ENCODE data around the gene ILDR1. TPM values are rescaled to one million over a fixed set of nuclear protein-coding genes. Genes with fewer than 3 reads are reported as not detected.

ILDR1 gene
- total RNA-seq, 4 donors from 2014 or later, result 1.9 to 3.7 (median 2.3) TPM

DNA sequence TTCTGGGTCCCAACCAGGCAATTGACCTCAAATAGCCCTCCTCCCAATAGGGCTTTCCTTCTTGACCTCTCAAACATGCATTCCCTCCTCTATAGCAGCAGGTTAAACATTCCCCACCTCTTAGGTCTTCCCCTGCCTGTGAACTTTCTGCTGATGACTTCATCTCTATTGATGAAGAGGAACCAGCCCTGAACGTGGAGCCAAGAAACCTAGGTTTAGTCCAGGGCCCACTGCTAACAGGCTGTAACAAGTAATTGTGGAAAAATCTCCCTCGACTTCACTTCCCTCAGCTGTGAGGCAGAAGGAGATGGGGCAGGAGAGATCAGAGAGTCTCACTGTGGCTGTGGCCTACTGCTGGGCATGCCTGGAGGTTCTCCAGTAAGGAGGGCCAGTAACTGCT, 24.7 kb downstream of the ILDR1 start:
- no peak overlapping the region for H3K27ac ChIP-seq

DNA sequence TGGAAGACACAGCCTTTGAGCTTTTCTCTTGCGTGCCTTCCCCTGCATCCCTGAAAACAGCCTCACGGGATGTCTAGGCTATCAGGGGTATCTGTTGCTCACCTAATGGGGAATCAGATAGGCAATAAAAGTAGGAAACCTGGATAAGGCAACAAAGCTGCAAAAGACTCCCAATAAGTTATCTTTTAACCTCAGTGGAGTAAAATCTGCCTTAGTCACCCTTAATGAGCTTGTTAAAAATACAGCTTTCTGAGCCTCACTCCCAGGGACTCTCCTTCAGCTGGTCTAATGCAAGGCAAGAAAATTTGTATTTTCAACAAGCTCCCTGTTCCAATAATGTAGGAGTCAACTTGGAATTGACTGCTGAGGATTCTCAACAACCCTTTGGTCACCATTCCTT, 25.6 kb downstream of the ILDR1 start:
- Histone ChIP-seq H3K36me3 (no peaks in the 10 kb centered on the region), H3K9me3 (no peaks in the 10 kb centered on the region), H3K4me3 (no peak overlapping the region), H3K27me3 (no peaks in the 10 kb centered on the region), H3K27ac (no peak overlapping the region), H3K4me1 (peaks cover 7% of the 10 kb centered on the region)
- WGBS, result 77% methylated on average over 2 of the region's 2 CpGs
- DNase-seq (ENCODE audit: low spot score in 2 of 2), result no peak
- no peak for TF ChIP-seq POLR2AphosphoS5 (IDR thresholded peaks at IDR 0.05)
- no peak for TF ChIP-seq CTCF (IDR thresholded peaks at IDR 0.05)
- no peak for TF ChIP-seq POLR2A (IDR thresholded peaks at IDR 0.05)
- TF ChIP-seq EP300 (IDR thresholded peaks at IDR 0.05), result no peak

More for the DNA sequence above, 24.7 kb downstream of the ILDR1 start:
- TF ChIP-seq CTCF (IDR thresholded peaks at IDR 0.05) (no peak), POLR2AphosphoS5 (IDR thresholded peaks at IDR 0.05) (no peak), POLR2A (IDR thresholded peaks at IDR 0.05) (no peak), EP300 (IDR thresholded peaks at IDR 0.05) (no peak)
- no peaks in the 10 kb centered on the region for H3K9me3 ChIP-seq
- H3K4me3 ChIP-seq, result no peak overlapping the region
- no peaks in the 10 kb centered on the region for H3K27me3 ChIP-seq
- H3K4me1 ChIP-seq, result peaks cover 7% of the 10 kb centered on the region
- 63% methylated on average over 2 of the region's 2 CpGs for WGBS
- H3K36me3 ChIP-seq, result no peaks in the 10 kb centered on the region
- DNase-seq (ENCODE audit: low spot score in 2 of 2), result no peak

DNA sequence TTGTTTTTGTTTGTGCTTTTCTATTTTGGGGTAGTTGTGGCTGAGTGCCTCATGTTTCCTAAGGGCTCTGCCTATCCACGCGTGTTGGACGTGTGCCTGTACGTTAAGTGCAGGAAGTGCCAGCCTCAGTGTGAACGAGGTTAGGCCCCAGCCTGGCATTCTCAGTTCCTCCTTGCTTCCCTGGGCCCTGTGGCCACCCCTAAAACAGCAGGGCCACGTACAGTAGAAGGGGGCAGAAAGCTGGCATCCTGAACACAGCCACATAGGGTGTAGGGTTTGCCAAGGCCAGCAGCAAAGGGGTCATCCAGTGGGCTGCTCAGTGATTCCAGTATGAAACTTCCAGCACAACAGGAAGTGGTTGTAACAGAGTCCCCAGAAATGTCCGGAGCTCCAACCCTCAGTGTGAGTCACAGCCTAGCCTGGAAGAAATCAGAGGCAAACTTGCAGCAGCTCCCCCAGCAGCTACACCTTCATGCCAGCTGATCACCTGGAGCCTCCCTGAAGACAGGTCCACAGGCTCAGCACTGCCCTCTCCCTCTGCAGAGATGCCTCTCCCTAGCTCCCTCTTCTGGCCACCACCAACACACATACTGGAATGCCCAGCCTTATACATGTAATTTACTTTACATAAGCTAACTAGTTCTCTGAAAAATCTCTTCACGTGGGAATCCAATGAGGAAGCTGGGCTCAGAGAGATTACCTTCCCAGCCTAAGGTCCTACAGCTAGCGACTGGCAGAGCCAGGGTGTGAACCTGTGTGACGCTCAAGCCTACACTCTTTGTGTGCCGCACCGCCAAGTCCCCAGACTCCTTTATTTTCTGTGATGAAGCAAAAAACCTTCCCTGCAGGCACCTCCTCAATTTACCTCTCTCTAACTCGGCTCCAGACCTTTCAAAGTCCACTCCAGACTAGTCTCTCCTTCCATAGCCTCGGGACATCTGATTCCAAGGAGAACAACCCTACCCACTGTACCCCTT, 26.6 kb downstream of the ILDR1 start:
- peaks cover 7% of the 10 kb centered on the region for H3K4me1 ChIP-seq
- peak overlapping the region; percentile 42 for H3K27ac ChIP-seq
- H3K4me3 ChIP-seq, result no peak overlapping the region
- no peaks in the 10 kb centered on the region for H3K27me3 ChIP-seq
- DNase-seq (ENCODE audit: low spot score in 2 of 2), result peak in 1 of 2 donors; percentile 63
- TF ChIP-seq POLR2A (IDR thresholded peaks at IDR 0.05), result no peak
- TF ChIP-seq POLR2AphosphoS5 (IDR thresholded peaks at IDR 0.05), result no peak
- TF ChIP-seq EP300 (IDR thresholded peaks at IDR 0.05), result no peak
- TF ChIP-seq CTCF (IDR thresholded peaks at IDR 0.05), result peak in 1 of 2 donors; percentile 10
- no peaks in the 10 kb centered on the region for H3K36me3 ChIP-seq
- H3K9me3 ChIP-seq, result no peaks in the 10 kb centered on the region
- 49% methylated on average over 14 of the region's 14 CpGs for WGBS

GRCh38 chr3:121994551-121994950, 27.5 kb downstream of the ILDR1 start:
- no peaks in the 10 kb centered on the region for H3K9me3 ChIP-seq
- H3K4me3 ChIP-seq, result no peak overlapping the region
- H3K27ac ChIP-seq, result peak overlapping the region; percentile 42
- H3K27me3 ChIP-seq, result no peaks in the 10 kb centered on the region
- H3K36me3 ChIP-seq, result no peaks in the 10 kb centered on the region
- no peak for DNase-seq (ENCODE audit: low spot score in 2 of 2)
- peaks cover 7% of the 10 kb centered on the region for H3K4me1 ChIP-seq
- TF ChIP-seq CTCF (IDR thresholded peaks at IDR 0.05) (no peak), POLR2AphosphoS5 (IDR thresholded peaks at IDR 0.05) (no peak), POLR2A (IDR thresholded peaks at IDR 0.05) (no peak), EP300 (IDR thresholded peaks at IDR 0.05) (no peak)
- WGBS, result 82% methylated on average over 3 of the region's 3 CpGs

All from suprapubic skin (tissue), 4 donors.